HEK293 (cell line): ENCODE data around the gene FAM217A.

ENCODE experiments used
- BCL11A ChIP-seq: fragments of 450-650 bp; formaldehyde crosslinking; IDR thresholded peaks from 2 replicates; pipeline ENCODE4 v1.5.1; 2016; ENCODE audit warnings: low read depth, missing biosample characterization, missing genetic modification characterization
- KLF7 ChIP-seq: fragments of 450-650 bp; formaldehyde crosslinking; IDR thresholded peaks from 2 replicates; pipeline ENCODE4 v1.5.1; 2016; ENCODE audit warnings: missing biosample characterization, missing genetic modification characterization, borderline replicate concordance
- OSR2 ChIP-seq: fragments of 450-650 bp; formaldehyde crosslinking; IDR thresholded peaks from 2 replicates; pipeline ENCODE4 v1.5.1; 2016; ENCODE audit warnings: missing biosample characterization, missing genetic modification characterization
- TRIM28 ChIP-seq: IDR thresholded peaks from 2 replicates; pipeline ENCODE4 v1.6.1; 2011; ENCODE audit warnings: low read length, control low read depth, borderline replicate concordance
- ZBTB7A ChIP-seq: fragments of 450-650 bp; formaldehyde crosslinking; IDR thresholded peaks from 2 replicates; pipeline ENCODE4 v1.5.1; 2016; ENCODE audit warnings: low read depth, missing biosample characterization, missing genetic modification characterization
- ZNF169 ChIP-seq: fragments of 450-650 bp; formaldehyde crosslinking; IDR thresholded peaks from 2 replicates; pipeline ENCODE4 v1.5.1; 2016; ENCODE audit warnings: missing biosample characterization, missing genetic modification characterization
- ZNF174 ChIP-seq: fragments of 450-650 bp; formaldehyde crosslinking; IDR thresholded peaks from 2 replicates; pipeline ENCODE4 v1.5.0; 2017; ENCODE audit warnings: missing biosample characterization, mild to moderate bottlenecking, missing genetic modification characterization
- ZNF274 ChIP-seq, 2 experiments: fragments of 200-500 bp in 1 of 2; fragments of 450-650 bp in 1 of 2; sonication (Bioruptor generic) in 1 of 2; formaldehyde crosslinking in 1 of 2; IDR thresholded peaks; 2 replicates each; pipeline versions ENCODE4 v1.5.1 to v1.6.1; 2014 to 2016; ENCODE audit warnings: borderline replicate concordance in 1 of 2, inconsistent platforms in 1 of 2, low read length in 1 of 2, missing biosample characterization in 1 of 2, missing genetic modification characterization in 1 of 2
- ZNF791 ChIP-seq: fragments of 450-650 bp; formaldehyde crosslinking; IDR thresholded peaks from 2 replicates; pipeline ENCODE4 v1.5.1; 2016; ENCODE audit warnings: missing biosample characterization, missing genetic modification characterization
- TF ChIP-seq, protein P1 (sequence below): fragments of 450-650 bp; formaldehyde crosslinking; IDR thresholded peaks from 2 replicates; pipeline ENCODE4 v1.5.1; 2016; ENCODE audit warnings: missing biosample characterization, missing genetic modification characterization
- TF ChIP-seq, protein P2 (sequence below): fragments of 450-650 bp; IDR thresholded peaks from 2 replicates; pipeline ENCODE4 v1.5.1; 2018; ENCODE audit warnings: missing biosample characterization, missing genetic modification characterization

DNA sequence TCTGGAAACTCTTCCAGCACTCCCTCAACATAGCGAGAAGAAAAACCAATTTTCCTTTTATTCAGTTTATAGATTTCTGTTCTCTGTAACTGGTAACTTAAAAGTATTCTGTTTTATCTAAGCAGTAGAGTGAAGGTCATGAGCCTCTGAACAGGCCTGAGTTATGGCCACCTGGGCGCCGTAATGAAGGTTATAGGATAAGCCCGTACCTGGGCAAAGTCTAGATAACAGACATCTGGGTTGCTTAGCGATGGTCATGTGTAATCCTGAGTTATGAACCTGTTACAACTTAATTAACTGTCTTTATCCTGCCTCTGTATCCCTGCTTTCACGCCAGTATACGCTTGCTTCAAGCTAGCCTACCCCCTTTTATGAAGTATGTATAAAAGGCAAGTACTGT is 13.0 kb upstream of the FAM217A start:
- TF ChIP-seq KLF7 (tag by site-specific recombination) (no peak), BCL11A (tag by site-specific recombination) (no peak), ZNF274 (IDR thresholded peaks at IDR 0.05; ENCODE audit: low read length) (no peak), ZNF274 (tag by site-specific recombination; IDR thresholded peaks at IDR 0.05; ENCODE audit: borderline replicate concordance) (no peak), ZNF791 (no peak), TRIM28 (no peak), OSR2 (tag by site-specific recombination) (no peak), ZBTB7A (tag by site-specific recombination) (no peak), ZNF174 (tag by site-specific recombination) (no peak), ZNF169 (tag by site-specific recombination) (no peak)
- TF ChIP-seq, protein P1, sequence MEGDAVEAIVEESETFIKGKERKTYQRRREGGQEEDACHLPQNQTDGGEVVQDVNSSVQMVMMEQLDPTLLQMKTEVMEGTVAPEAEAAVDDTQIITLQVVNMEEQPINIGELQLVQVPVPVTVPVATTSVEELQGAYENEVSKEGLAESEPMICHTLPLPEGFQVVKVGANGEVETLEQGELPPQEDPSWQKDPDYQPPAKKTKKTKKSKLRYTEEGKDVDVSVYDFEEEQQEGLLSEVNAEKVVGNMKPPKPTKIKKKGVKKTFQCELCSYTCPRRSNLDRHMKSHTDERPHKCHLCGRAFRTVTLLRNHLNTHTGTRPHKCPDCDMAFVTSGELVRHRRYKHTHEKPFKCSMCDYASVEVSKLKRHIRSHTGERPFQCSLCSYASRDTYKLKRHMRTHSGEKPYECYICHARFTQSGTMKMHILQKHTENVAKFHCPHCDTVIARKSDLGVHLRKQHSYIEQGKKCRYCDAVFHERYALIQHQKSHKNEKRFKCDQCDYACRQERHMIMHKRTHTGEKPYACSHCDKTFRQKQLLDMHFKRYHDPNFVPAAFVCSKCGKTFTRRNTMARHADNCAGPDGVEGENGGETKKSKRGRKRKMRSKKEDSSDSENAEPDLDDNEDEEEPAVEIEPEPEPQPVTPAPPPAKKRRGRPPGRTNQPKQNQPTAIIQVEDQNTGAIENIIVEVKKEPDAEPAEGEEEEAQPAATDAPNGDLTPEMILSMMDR (tag by site-specific recombination), result no peak
- TF ChIP-seq, protein P2, sequence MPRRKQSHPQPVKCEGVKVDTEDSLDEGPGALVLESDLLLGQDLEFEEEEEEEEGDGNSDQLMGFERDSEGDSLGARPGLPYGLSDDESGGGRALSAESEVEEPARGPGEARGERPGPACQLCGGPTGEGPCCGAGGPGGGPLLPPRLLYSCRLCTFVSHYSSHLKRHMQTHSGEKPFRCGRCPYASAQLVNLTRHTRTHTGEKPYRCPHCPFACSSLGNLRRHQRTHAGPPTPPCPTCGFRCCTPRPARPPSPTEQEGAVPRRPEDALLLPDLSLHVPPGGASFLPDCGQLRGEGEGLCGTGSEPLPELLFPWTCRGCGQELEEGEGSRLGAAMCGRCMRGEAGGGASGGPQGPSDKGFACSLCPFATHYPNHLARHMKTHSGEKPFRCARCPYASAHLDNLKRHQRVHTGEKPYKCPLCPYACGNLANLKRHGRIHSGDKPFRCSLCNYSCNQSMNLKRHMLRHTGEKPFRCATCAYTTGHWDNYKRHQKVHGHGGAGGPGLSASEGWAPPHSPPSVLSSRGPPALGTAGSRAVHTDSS, result no peak
